Right lobe of liver (tissue), 6 donors: ENCODE data around the gene TTC31. TPM values are rescaled to one million over a fixed set of nuclear protein-coding genes. Genes with fewer than 3 reads are reported as not detected.

Experiments used
- ATAC-seq, 4 donors: fragments of 200-7000 bp; cut with Tn5 transposase; one replicate each; pipeline ENCODE4 v1.9.1; 2020; ENCODE audit warnings: mild to moderate bottlenecking in 4 of 4, moderate library complexity in 4 of 4
- DNase-seq, 3 donors: peaks; one replicate each; pipeline ENCODE4 v3.0.0-alpha.2; 2020
- H3K27ac ChIP-seq, 3 donors: fragments of 200-600 bp; one replicate each; pipeline ENCODE4 v1.8.0; 2022
- H3K27me3 ChIP-seq, 2 donors: fragments of 200-600 bp; one replicate each; pipeline ENCODE4 v1.8.0; 2022
- H3K36me3 ChIP-seq, 4 donors: fragments of 200-600 bp; sonication (generic) in 1 of 4; one replicate each; pipeline versions ENCODE4 v1.5.1 to v1.8.0; 2017 to 2022; ENCODE audit warnings: control low read depth in 1 of 4
- H3K4me1 ChIP-seq, 4 donors: fragments of 200-600 bp; sonication (generic) in 1 of 4; one replicate each; pipeline versions ENCODE4 v1.5.1 to v1.8.0; 2017 to 2022; ENCODE audit warnings: control low read depth in 1 of 4
- H3K4me3 ChIP-seq, 3 donors: fragments of 200-600 bp; one replicate each; pipeline ENCODE4 v1.8.0; 2022
- H3K9me3 ChIP-seq, 4 donors: fragments of 200-600 bp; sonication (generic) in 1 of 4; one replicate each; pipeline versions ENCODE4 v1.5.1 to v1.8.0; 2017 to 2022; ENCODE audit warnings: control low read depth in 1 of 4
- CTCF ChIP-seq, 4 donors: fragments of 200-600 bp in 3 of 4; fragments of 450-650 bp in 1 of 4; IDR thresholded peaks; one replicate each; pipeline versions ENCODE4 v1.5.1 to v1.8.0; 2016 to 2022; ENCODE audit warnings: antibody characterized with exemption in 4 of 4, mild to moderate bottlenecking in 2 of 4
- POLR2A ChIP-seq: fragments of 450-650 bp; IDR thresholded peaks from one replicate; pipeline ENCODE4 v1.6.1; 2017; ENCODE audit warnings: antibody characterized with exemption, mild to moderate bottlenecking
- WGBS: methylation state at CpG from one replicate; pipeline ENCODE4 v1.1.6; 2018; ENCODE audit warnings: low coverage, low lambda C conversion rate; ENCODE audit not compliant: insufficient coverage; ENCODE audit errors: missing lambda C conversion rate; 5-methylcytosine and 5-hydroxymethylcytosine counted together
- intact Hi-C, 2 donors: fragments of 100-400 bp; cut with DNase I; formaldehyde crosslinking; loops; one replicate each; pipeline versions ENCODE4 v1.11.2 to v1.14.1; 2022
- total RNA-seq, 6 experiments: library from RNA; depleted of rRNA in 2 of 6; stranded (reverse); fragments of >200 nt in 2 of 6; fragmentation: NEBNext Ultra II Directional in 3 of 6; extraction: Animal tissue kit (Norgen Biotek cat#: 25700) in 3 of 6; gene quantifications; one replicate each; pipeline versions ENCODE4 v1.1.0 to v1.2.4, GENCODE V29; 2016 to 2023
- donor health status: DM: no; HTN: yes; CAD: no.
- donor health status: DM: no; HTN: no; CAD: no.
- donor health status: DM: no; HTN: no; CAD: no.
- donor health status: DM: no; HTN: yes; CAD: no.
- donor health status: DM: no; HTN: yes; CAD: no.

TTC31 gene
- total RNA-seq, 6 experiments from 2014 or later, result 14.5 to 31.5 (median 26.7) TPM

GRCh38 chr2:74471332-74472065, 11.4 kb upstream of the TTC31 start:
- Histone ChIP-seq H3K36me3 (peaks cover 0 to 16% (median 5%) of the 10 kb centered on the region in 4 donors), H3K4me1 (peaks cover 0 to 16% (median 5%) of the 10 kb centered on the region in 4 donors), H3K27ac (peak overlapping the region; percentile 66 to 91 (median 88)), H3K27me3 (no peaks in the 10 kb centered on the region), H3K4me3 (peak overlapping the region; percentile 56 to 65 (median 57)), H3K9me3 (no peaks in the 10 kb centered on the region)
- no peak for DNase-seq
- TF ChIP-seq CTCF (IDR thresholded peaks at IDR 0.05), result no peak
- peak; percentile 26 to 41 (median 28) for ATAC-seq
- 21% methylated on average over 15 of the region's 16 CpGs for WGBS
- intact Hi-C loops, result no loop called here

- under 1% methylated on average over 49 of the region's 66 CpGs for WGBS
- DNase-seq, result peak; percentile 94 to 96 (median 95)
- TF ChIP-seq POLR2A (peak; percentile 82), CTCF (IDR thresholded peaks at IDR 0.05) (no peak)
- Histone ChIP-seq H3K27me3 (no peaks in the 10 kb centered on the region), H3K27ac (peak within 1 kb of the TSS; percentile 66 to 91 (median 88)), H3K4me1 (peaks cover 0 to 24% (median 5%) of the 10 kb centered on the region in 4 donors), H3K36me3 (peaks cover 0 to 16% (median 5%) of the 10 kb centered on the region in 4 donors), H3K9me3 (no peaks in the 10 kb centered on the region), H3K4me3 (peak within 1 kb of the TSS; percentile 56 to 65 (median 57))
- ATAC-seq, result peak; percentile 93 to 95 (median 94)
- intact Hi-C loops, result no loop called here
Observed at GRCh38 chr2:74472086-74472944, 10.6 kb upstream of the TTC31 start, which contains the start of gene MRPL53. Gene MRPL53 (minus strand): TSS chr2:74472680. CDS start chr2:74472660, 20 bp downstream.

GRCh38 chr2:74472945-74473258, 10.0 kb upstream of the TTC31 start:
- TF ChIP-seq CTCF (IDR thresholded peaks at IDR 0.05) (no peak), POLR2A (no peak)
- ATAC-seq (peak; percentile 8 to 19 (median 14)), DNase-seq (no peak)
- Histone ChIP-seq H3K4me1 (peaks cover 0 to 29% (median 5%) of the 10 kb centered on the region in 4 donors), H3K36me3 (peaks cover 0 to 16% (median 5%) of the 10 kb centered on the region in 4 donors), H3K9me3 (no peaks in the 10 kb centered on the region), H3K4me3 (peak overlapping the region; percentile 56 to 65 (median 57)), H3K27me3 (no peaks in the 10 kb centered on the region), H3K27ac (peak overlapping the region; percentile 66 to 91 (median 88))
- WGBS, result 5% methylated on average over 7 of the region's 7 CpGs
- intact Hi-C loops, result no loop called here

- H3K4me1 ChIP-seq, result peaks cover 0 to 29% (median 5%) of the 10 kb centered on the region in 4 donors
- WGBS, result 88% methylated on average over 3 of the region's 6 CpGs
Observed at GRCh38 chr2:74474481-74474880, 8.4 kb upstream of the TTC31 start.

More at GRCh38 chr2:74474481-74474880, 8.4 kb upstream of the TTC31 start:
- intact Hi-C loops, result no loop called here
- Histone ChIP-seq H3K27ac (no peak overlapping the region), H3K27me3 (no peaks in the 10 kb centered on the region), H3K36me3 (peaks cover 0 to 20% (median 5%) of the 10 kb centered on the region in 4 donors), H3K9me3 (no peaks in the 10 kb centered on the region), H3K4me3 (no peak overlapping the region)
- DNase-seq (no peak), ATAC-seq (no peak)
- TF ChIP-seq CTCF (IDR thresholded peaks at IDR 0.05) (no peak), POLR2A (no peak)
